ENCODE results near the gene CKMT2. TPM values are rescaled to one million over a fixed set of nuclear protein-coding genes. Genes with fewer than 3 reads are reported as not detected.

The CKMT2 gene
- total and polyA plus RNA-seq, 2 of the 8 experiments (the other 6 are each of a cell fraction or from before 2014, with no cell fraction given): 2.4 to 5.0 TPM

- TF ChIP-seq CHD7 (IDR thresholded peaks at IDR 0.05; ENCODE audit: insufficient replicate concordance, low read length): no peak
- TF ChIP-seq MAFK (IDR thresholded peaks at IDR 0.05; ENCODE audit: low read depth, low read length): no peak
- TF ChIP-seq GTF2F1 (IDR thresholded peaks at IDR 0.05; ENCODE audit: borderline replicate concordance, low read depth, low read length): no peak
- no peak for TF ChIP-seq CHD1 (IDR thresholded peaks at IDR 0.05; ENCODE audit: low read depth, low read length)
- TF ChIP-seq BRCA1 (IDR thresholded peaks at IDR 0.05; ENCODE audit: low read depth, low read length): no peak
- no peak for TF ChIP-seq ZNF274 (IDR thresholded peaks at IDR 0.05; ENCODE audit: borderline replicate concordance, extremely low read depth, low read length)
- TF ChIP-seq SRF (IDR thresholded peaks at IDR 0.05; ENCODE audit: low read depth, low read length): no peak
- no peak for TF ChIP-seq ATF2 (IDR thresholded peaks at IDR 0.05; ENCODE audit: low read length)
- TF ChIP-seq CBX5 (IDR thresholded peaks at IDR 0.05; ENCODE audit: low read depth, low read length): no peak
- TF ChIP-seq ATF3 (IDR thresholded peaks at IDR 0.05; ENCODE audit: insufficient read depth, low read depth, low read length): no peak
Observed at GRCh38 chr5:81265101-81265500, 32.0 kb downstream of the CKMT2 start (continued).

All from H1 (cell line).